Activated naive CD4-positive, alpha-beta T cell treated with anti-CD3 and anti-CD28 coated beads, Interleukin-2, amount 50 U/mL, for 24 hours (primary cell): ENCODE measurements around the gene PRDM2.

ENCODE experiments used
- H3K27ac Mint-ChIP-seq: one replicate; pipeline ENCODE4 v1.8.0; 2021; ENCODE audit warnings: mild to moderate bottlenecking, mixed read lengths
- H3K27me3 Mint-ChIP-seq: one replicate; pipeline ENCODE4 v1.8.0; 2021; ENCODE audit warnings: mixed read lengths
- H3K36me3 Mint-ChIP-seq: one replicate; pipeline ENCODE4 v1.8.0; 2021; ENCODE audit warnings: mixed read lengths
- H3K4me1 Mint-ChIP-seq: one replicate; pipeline ENCODE4 v1.8.0; 2021; ENCODE audit warnings: mixed read lengths
- H3K4me3 Mint-ChIP-seq: one replicate; pipeline ENCODE4 v1.8.0; 2021; ENCODE audit warnings: mild to moderate bottlenecking, mixed read lengths
- H3K9me3 Mint-ChIP-seq: one replicate; pipeline ENCODE4 v1.8.0; 2021; ENCODE audit warnings: mixed read lengths

Gene PRDM2

GRCh38 chr1:13763222-13763621 is 63.2 kb downstream of the PRDM2 start:
- Mint-ChIP-seq H3K4me3 (no peak overlapping the region), H3K27me3 (no peaks in the 10 kb centered on the region)

DNA sequence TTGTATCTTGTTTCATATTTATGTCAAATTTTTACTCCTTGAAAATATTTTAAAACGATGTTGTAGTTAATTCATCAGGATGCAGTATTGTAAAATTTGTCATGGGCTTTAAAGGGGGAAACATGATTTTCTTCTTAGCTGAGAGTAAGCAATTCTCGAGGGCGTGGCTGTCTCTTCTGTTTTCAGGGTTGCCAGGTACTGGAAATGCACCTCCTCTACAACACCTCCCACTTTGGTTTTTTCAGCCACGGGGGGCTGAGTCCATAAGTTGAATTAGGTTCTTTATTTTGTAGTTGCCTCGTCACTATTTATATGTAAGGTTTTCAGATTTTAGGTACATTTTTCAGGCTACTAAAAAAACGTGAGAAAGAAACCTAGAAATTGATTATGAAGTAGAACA is 64.0 kb downstream of the PRDM2 start:
- Mint-ChIP-seq H3K27ac (peak overlapping the region; percentile 51), H3K36me3 (no peaks in the 10 kb centered on the region), H3K27me3 (no peaks in the 10 kb centered on the region), H3K4me1 (peaks cover 86% of the 10 kb centered on the region), H3K9me3 (no peaks in the 10 kb centered on the region), H3K4me3 (no peak overlapping the region)

More at GRCh38 chr1:13763222-13763621, 63.2 kb downstream of the PRDM2 start:
- Mint-ChIP-seq H3K27ac (no peak overlapping the region), H3K36me3 (no peaks in the 10 kb centered on the region), H3K9me3 (no peaks in the 10 kb centered on the region), H3K4me1 (peaks cover 88% of the 10 kb centered on the region)

- H3K36me3 Mint-ChIP-seq = no peaks in the 10 kb centered on the region
- H3K27me3 Mint-ChIP-seq = no peaks in the 10 kb centered on the region
- no peak overlapping the region for H3K4me3 Mint-ChIP-seq
- H3K27ac Mint-ChIP-seq = peak overlapping the region; percentile 65
- peaks cover 86% of the 10 kb centered on the region for H3K4me1 Mint-ChIP-seq
- H3K9me3 Mint-ChIP-seq = no peaks in the 10 kb centered on the region
These were observed 64.8 kb downstream of the PRDM2 start for GRCh38 chr1:13764588-13765332.

GRCh38 chr1:13766592-13767564 is 66.9 kb downstream of the PRDM2 start:
- H3K9me3 Mint-ChIP-seq = no peaks in the 10 kb centered on the region
- H3K4me3 Mint-ChIP-seq = no peak overlapping the region
- peaks cover 83% of the 10 kb centered on the region for H3K4me1 Mint-ChIP-seq
- no peaks in the 10 kb centered on the region for H3K27me3 Mint-ChIP-seq
- H3K27ac Mint-ChIP-seq = peak overlapping the region; percentile 43
- peaks cover 1% of the 10 kb centered on the region for H3K36me3 Mint-ChIP-seq

DNA sequence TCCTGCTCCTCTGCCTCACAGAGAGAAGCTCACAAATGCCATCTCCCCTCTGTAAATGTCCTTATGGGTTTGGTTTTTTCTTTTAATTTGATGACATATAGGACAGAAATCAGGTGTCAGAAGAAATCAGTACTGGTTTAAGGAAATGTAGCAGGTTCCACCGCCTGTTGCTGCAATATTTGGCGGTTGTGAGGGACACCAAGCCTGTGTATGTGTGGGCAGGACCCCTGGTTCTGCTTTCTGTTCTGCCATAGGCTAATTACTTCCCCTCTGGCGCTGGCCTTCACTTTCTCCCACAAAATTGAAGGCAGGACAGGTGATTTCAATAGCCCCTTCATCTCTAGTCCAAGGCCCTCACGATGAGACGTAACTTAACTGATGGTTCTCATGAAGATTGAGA is 69.2 kb downstream of the PRDM2 start:
- Mint-ChIP-seq H3K27ac (peak overlapping the region; percentile 77), H3K36me3 (peaks cover 3% of the 10 kb centered on the region), H3K27me3 (no peaks in the 10 kb centered on the region), H3K4me3 (no peak overlapping the region), H3K4me1 (peaks cover 68% of the 10 kb centered on the region), H3K9me3 (no peaks in the 10 kb centered on the region)

- H3K27me3 Mint-ChIP-seq = no peaks in the 10 kb centered on the region
- peaks cover 62% of the 10 kb centered on the region for H3K4me1 Mint-ChIP-seq
- no peaks in the 10 kb centered on the region for H3K9me3 Mint-ChIP-seq
- H3K36me3 Mint-ChIP-seq = peaks cover 3% of the 10 kb centered on the region
- H3K27ac Mint-ChIP-seq = peak overlapping the region; percentile 77
- no peak overlapping the region for H3K4me3 Mint-ChIP-seq
These were observed 69.8 kb downstream of the PRDM2 start for GRCh38 chr1:13769830-13770229.

GRCh38 chr1:13770743-13771142 is 70.8 kb downstream of the PRDM2 start:
- peak overlapping the region; percentile 70 for H3K27ac Mint-ChIP-seq

DNA sequence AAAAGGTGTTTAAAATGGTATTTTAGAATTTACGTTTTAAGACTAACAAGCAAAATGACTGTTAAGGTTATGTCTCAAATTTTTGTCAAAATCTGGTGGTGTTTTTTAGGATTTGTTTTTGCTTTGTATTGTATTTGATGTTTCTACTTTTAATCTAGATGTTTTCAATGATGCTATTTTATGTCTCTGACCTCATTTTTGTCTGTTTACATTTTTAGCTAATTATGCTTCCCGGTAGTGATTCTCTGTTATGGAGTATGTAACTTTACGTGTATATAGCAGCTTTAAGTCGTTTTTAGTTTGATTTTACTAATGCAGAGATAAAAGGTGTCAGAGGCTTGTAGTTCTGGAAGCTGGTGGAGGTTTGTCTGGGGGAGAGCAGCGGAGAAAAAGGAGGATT is 71.8 kb downstream of the PRDM2 start:
- H3K4me3 Mint-ChIP-seq = no peak overlapping the region
- no peaks in the 10 kb centered on the region for H3K9me3 Mint-ChIP-seq
- H3K36me3 Mint-ChIP-seq = peaks cover 3% of the 10 kb centered on the region
- peak overlapping the region; percentile 3 for H3K27ac Mint-ChIP-seq
- no peaks in the 10 kb centered on the region for H3K27me3 Mint-ChIP-seq
- H3K4me1 Mint-ChIP-seq = peaks cover 44% of the 10 kb centered on the region

More at GRCh38 chr1:13770743-13771142, 70.8 kb downstream of the PRDM2 start:
- Mint-ChIP-seq H3K27me3 (no peaks in the 10 kb centered on the region), H3K36me3 (peaks cover 3% of the 10 kb centered on the region), H3K9me3 (no peaks in the 10 kb centered on the region), H3K4me1 (peaks cover 54% of the 10 kb centered on the region), H3K4me3 (no peak overlapping the region)

DNA sequence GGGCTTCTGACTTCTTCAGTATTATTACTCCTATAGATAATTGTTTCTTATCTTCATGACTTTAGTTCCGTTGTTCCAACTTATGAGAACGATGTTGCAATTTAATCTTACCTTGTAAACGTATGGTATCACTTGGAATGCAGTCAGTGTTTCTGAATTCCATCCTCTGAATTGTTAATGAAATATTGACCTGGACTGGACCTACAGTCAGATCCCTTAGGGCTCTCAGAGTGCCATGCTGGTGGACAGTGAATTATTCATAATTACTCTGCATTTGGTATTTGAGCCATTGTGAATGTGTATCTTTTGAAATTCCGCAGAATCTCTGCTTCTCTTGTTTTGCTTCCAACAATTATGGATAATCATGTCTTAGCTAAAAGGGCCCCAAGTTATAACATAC is 72.3 kb downstream of the PRDM2 start:
- peaks cover 40% of the 10 kb centered on the region for H3K4me1 Mint-ChIP-seq
- peaks cover 3% of the 10 kb centered on the region for H3K36me3 Mint-ChIP-seq
- H3K27ac Mint-ChIP-seq = no peak overlapping the region
- no peaks in the 10 kb centered on the region for H3K9me3 Mint-ChIP-seq
- H3K4me3 Mint-ChIP-seq = no peak overlapping the region
- no peaks in the 10 kb centered on the region for H3K27me3 Mint-ChIP-seq

DNA sequence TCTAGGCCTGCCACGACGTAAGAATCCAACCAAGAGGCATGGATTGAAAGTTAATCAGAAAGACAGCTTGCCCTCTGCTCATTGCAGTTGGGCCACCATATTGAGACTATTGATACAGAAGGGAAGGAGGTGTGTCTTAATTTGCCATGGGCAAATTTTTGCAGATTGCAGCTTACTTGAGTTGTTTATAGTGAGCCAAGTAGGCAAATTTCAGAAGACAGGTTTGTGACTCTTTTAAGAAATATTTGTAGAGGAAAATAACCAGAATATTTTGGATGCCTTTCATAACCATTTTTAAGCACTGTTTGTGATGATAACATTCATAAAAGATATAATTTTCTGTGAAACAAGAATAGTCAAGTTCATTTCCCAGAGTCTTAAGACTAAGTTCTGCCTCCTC is 74.1 kb downstream of the PRDM2 start:
- Mint-ChIP-seq H3K27me3 (no peaks in the 10 kb centered on the region), H3K27ac (no peak overlapping the region)

DNA sequence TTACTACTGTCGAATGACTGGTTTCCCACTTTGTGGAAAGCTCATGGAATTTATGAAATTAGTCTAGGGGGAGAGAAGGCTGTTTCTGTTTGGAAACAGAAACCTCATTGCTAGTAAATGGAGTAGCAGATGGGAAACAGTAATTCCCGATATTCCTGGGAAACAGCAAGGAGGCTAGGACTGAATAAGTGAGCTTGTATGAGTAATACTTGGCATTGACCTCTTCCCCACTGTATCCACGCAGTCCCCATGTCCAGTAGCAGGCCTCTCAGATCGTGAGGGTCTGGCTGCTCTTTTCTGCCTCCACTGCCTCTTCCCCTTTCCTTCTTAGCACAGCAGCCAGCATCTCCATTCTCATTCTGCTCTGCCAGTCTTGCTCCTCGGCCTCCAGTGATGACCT is 75.5 kb downstream of the PRDM2 start:
- Mint-ChIP-seq H3K36me3 (peaks cover 10% of the 10 kb centered on the region), H3K4me1 (peaks cover 32% of the 10 kb centered on the region), H3K4me3 (no peak overlapping the region), H3K9me3 (no peaks in the 10 kb centered on the region), H3K27me3 (no peaks in the 10 kb centered on the region), H3K27ac (no peak overlapping the region)

More for the DNA sequence above, 74.1 kb downstream of the PRDM2 start:
- Mint-ChIP-seq H3K4me3 (no peak overlapping the region), H3K4me1 (peaks cover 35% of the 10 kb centered on the region), H3K9me3 (no peaks in the 10 kb centered on the region), H3K36me3 (peaks cover 10% of the 10 kb centered on the region)

- Mint-ChIP-seq H3K4me1 (peaks cover 32% of the 10 kb centered on the region), H3K4me3 (no peak overlapping the region), H3K9me3 (no peaks in the 10 kb centered on the region), H3K36me3 (peaks cover 10% of the 10 kb centered on the region), H3K27ac (no peak overlapping the region), H3K27me3 (no peaks in the 10 kb centered on the region)
These were observed 75.9 kb downstream of the PRDM2 start for GRCh38 chr1:13775916-13776315.

GRCh38 chr1:13778431-13778830 is 78.4 kb downstream of the PRDM2 start:
- H3K9me3 Mint-ChIP-seq = no peaks in the 10 kb centered on the region
- peak overlapping the region; percentile 35 for H3K27ac Mint-ChIP-seq
- H3K36me3 Mint-ChIP-seq = peaks cover 16% of the 10 kb centered on the region

GRCh38 chr1:13779930-13780329 is 79.9 kb downstream of the PRDM2 start:
- peaks cover 14% of the 10 kb centered on the region for H3K36me3 Mint-ChIP-seq
- no peak overlapping the region for H3K4me3 Mint-ChIP-seq
- H3K9me3 Mint-ChIP-seq = no peaks in the 10 kb centered on the region
- no peaks in the 10 kb centered on the region for H3K27me3 Mint-ChIP-seq
- no peak overlapping the region for H3K27ac Mint-ChIP-seq
- peaks cover 56% of the 10 kb centered on the region for H3K4me1 Mint-ChIP-seq

More at GRCh38 chr1:13778431-13778830, 78.4 kb downstream of the PRDM2 start:
- H3K27me3 Mint-ChIP-seq = no peaks in the 10 kb centered on the region
- H3K4me1 Mint-ChIP-seq = peaks cover 42% of the 10 kb centered on the region
- no peak overlapping the region for H3K4me3 Mint-ChIP-seq

DNA sequence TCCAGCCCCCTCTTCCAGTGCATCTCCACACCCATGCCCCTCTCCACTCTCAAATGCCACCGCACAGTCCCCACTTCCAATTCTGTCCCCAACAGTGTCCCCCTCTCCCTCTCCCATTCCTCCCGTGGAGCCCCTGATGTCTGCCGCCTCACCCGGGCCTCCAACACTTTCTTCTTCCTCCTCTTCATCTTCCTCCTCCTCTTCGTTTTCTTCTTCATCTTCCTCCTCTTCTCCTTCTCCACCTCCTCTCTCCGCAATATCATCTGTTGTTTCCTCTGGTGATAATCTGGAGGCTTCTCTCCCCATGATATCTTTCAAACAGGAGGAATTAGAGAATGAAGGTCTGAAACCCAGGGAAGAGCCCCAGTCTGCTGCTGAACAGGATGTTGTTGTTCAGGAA is 80.8 kb downstream of the PRDM2 start:
- Mint-ChIP-seq H3K4me3 (no peak overlapping the region), H3K27ac (peak overlapping the region; percentile 15), H3K4me1 (peaks cover 57% of the 10 kb centered on the region), H3K9me3 (no peaks in the 10 kb centered on the region), H3K36me3 (peaks cover 14% of the 10 kb centered on the region), H3K27me3 (no peaks in the 10 kb centered on the region)

- Mint-ChIP-seq H3K4me1 (peaks cover 61% of the 10 kb centered on the region), H3K27me3 (no peaks in the 10 kb centered on the region), H3K9me3 (no peaks in the 10 kb centered on the region), H3K36me3 (peaks cover 15% of the 10 kb centered on the region), H3K4me3 (no peak overlapping the region), H3K27ac (no peak overlapping the region)
These were observed 81.2 kb downstream of the PRDM2 start for GRCh38 chr1:13781228-13781627.
